ENCODE results near the gene SMYD3. TPM values are rescaled to one million over a fixed set of nuclear protein-coding genes. Genes with fewer than 3 reads are reported as not detected.

SMYD3 gene
- total and polyA plus RNA-seq, 2 of the 13 experiments (the other 11 are each of a cell fraction or from before 2014, with no cell fraction given), result 27.7 to 35.8 TPM

DNA sequence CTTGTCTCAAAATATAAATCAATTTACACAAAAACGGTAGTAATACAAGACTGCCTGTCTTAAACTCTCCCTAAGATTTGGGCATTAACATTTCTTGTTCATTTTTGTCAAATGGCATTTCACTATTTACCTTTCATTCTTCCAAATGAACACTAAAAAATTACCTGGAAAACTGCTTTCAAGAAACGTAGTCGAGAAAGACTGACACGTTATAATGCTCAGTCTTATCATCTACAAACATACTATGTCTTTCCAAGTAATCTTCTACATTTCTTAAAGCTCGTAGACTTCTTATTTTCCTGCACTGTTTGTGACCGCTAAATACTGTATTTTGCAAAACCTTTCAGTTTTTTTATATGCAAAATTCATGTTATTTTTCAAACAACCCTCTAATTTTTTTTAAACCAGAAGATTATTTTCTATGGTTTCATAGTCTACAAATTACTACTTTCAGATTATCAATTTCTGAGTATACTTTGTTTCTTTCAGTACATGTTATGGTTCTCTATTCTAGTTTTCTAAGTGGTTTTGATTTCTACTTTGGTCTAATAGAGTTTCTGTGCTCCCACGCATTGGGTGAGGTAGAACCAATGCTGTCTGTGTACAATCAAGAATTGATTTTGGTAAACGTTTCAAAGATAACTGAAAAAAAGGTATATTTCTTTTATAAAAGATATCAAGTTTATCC lies 336.4 kb downstream of the SMYD3 start:
- H3K9ac ChIP-seq (ENCODE audit: insufficient read depth, low read depth, low read length), result no peak overlapping the region
- H3K4me1 ChIP-seq (ENCODE audit: insufficient read depth, low read length), result peaks cover 40% of the 10 kb centered on the region
- no peaks in the 10 kb centered on the region for H3K27me3 ChIP-seq (ENCODE audit: control insufficient read depth in 1 of 2, insufficient read depth in 2 of 2, low read length in 2 of 2)
- intact Hi-C loops (cut with micrococcal nuclease; ENCODE audit: unreplicated experiment) (no loop called here), in situ Hi-C loops (cut with HindIII; ENCODE audit: extremely low pct_ligation_motif_present, low pct_unique_long_range_greater_than_20kb) (no loop called here)
- 95% methylated on average over 8 of the region's 8 CpGs for WGBS (ENCODE audit: low lambda C conversion rate)
- no peaks in the 10 kb centered on the region for H3K9me3 ChIP-seq (ENCODE audit: low read length)
- H4K20me1 ChIP-seq (ENCODE audit: insufficient read depth, low read length), result no peaks in the 10 kb centered on the region; the same call in 1 of the 2 replicates
- H3K27ac ChIP-seq (ENCODE audit: extremely low read length, insufficient read depth, low read length), result no peak overlapping the region
- no peak overlapping the region for H2AFZ ChIP-seq (ENCODE audit: low read length)
- no peak overlapping the region for H3K4me2 ChIP-seq (ENCODE audit: low read depth, low read length)
- BruUV-seq (replicated peaks), result no TSS peak
- H3K36me3 ChIP-seq (replicated peaks in 1 of 2; ENCODE audit: control insufficient read depth in 1 of 2, insufficient read depth in 2 of 2, low read length in 2 of 2), result no peaks in the 10 kb centered on the region
- FAIRE-seq, result no peak
- no peaks in the 10 kb centered on the region for H3K79me2 ChIP-seq (ENCODE audit: insufficient read depth, low read length)
- CTCF ChIA-PET (ENCODE audit: low intra/inter-chr PET ratio, low total read pairs), result no interaction called here
- no peak for TF ChIP-seq KAT2B (IDR thresholded peaks at IDR 0.05; ENCODE audit: borderline replicate concordance, low read depth, low read length)
- TF ChIP-seq ZNF10 (CRISPR knock-in tag; IDR thresholded peaks at IDR 0.05; ENCODE audit: borderline replicate concordance, low read depth), result no peak
- TF ChIP-seq BRF2 (CRISPR knock-in tag; IDR thresholded peaks at IDR 0.05), result no peak
- TF ChIP-seq ZFP1 (CRISPR knock-in tag; IDR thresholded peaks at IDR 0.05), result no peak
- no peak overlapping the region for H3K4me3 ChIP-seq (replicated peaks in 1 of 3; ENCODE audit: insufficient read depth in 1 of 3, low read depth in 2 of 3, low read length in 3 of 3)
- no peak for ATAC-seq
- POLR2A ChIA-PET, result no interaction called here
- DNase-seq (ENCODE audit: low spot score), result no peak

DNA sequence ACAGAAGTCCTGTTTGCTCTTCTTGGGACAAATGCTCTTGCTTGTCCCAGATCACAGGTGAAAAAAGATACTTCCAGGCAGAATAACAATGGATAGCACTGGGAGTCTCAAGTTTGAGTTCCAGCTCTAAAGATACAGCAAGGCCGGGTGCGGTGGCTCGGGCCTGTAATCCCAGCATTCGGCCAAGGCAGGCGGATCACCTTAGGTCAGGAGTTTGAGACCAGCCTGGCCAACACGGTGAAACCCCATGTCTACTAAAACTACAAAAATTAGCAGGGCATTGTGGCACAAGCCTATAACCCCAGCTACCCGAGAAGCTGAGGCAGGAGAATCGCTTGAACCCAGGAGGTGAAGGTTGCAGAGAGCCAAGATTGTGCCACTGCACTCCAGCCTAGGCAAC lies 337.6 kb downstream of the SMYD3 start:
- Histone ChIP-seq H2AFZ (ENCODE audit: low read length) (no peak overlapping the region), H3K9ac (ENCODE audit: insufficient read depth, low read depth, low read length) (no peak overlapping the region), H3K27me3 (ENCODE audit: control insufficient read depth in 1 of 2, insufficient read depth in 2 of 2, low read length in 2 of 2) (no peaks in the 10 kb centered on the region), H3K79me2 (ENCODE audit: insufficient read depth, low read length) (no peaks in the 10 kb centered on the region), H3K36me3 (replicated peaks in 1 of 2; ENCODE audit: control insufficient read depth in 1 of 2, insufficient read depth in 2 of 2, low read length in 2 of 2) (no peaks in the 10 kb centered on the region), H3K4me3 (replicated peaks in 1 of 3; ENCODE audit: insufficient read depth in 1 of 3, low read depth in 2 of 3, low read length in 3 of 3) (no peak overlapping the region), H3K27ac (ENCODE audit: extremely low read length, insufficient read depth, low read length) (no peak overlapping the region), H3K4me2 (ENCODE audit: low read depth, low read length) (no peak overlapping the region), H3K9me3 (ENCODE audit: low read length) (no peaks in the 10 kb centered on the region), H4K20me1 (ENCODE audit: insufficient read depth, low read length) (no peaks in the 10 kb centered on the region; the same call in 1 of the 2 replicates), H3K4me1 (ENCODE audit: insufficient read depth, low read length) (peaks cover 31% of the 10 kb centered on the region)
- in situ Hi-C loops (cut with HindIII; ENCODE audit: extremely low pct_ligation_motif_present, low pct_unique_long_range_greater_than_20kb) (no loop called here), intact Hi-C loops (cut with micrococcal nuclease; ENCODE audit: unreplicated experiment) (no loop called here)
- CTCF ChIA-PET (ENCODE audit: low intra/inter-chr PET ratio, low total read pairs), result no interaction called here
- POLR2A ChIA-PET, result interaction anchor here (0.5 kb wide), 1 partner anchor 45 kb away, joined by 3 read pairs; no protein-coding TSS in a partner anchor
- FAIRE-seq, result no peak
- DNase-seq (ENCODE audit: low spot score), result no peak
- no TSS peak for BruUV-seq (replicated peaks)
- no peak for ATAC-seq
- WGBS (ENCODE audit: low lambda C conversion rate), result 95% methylated on average over 8 of the region's 8 CpGs
- TF ChIP-seq SALL1 (CRISPR knock-in tag; IDR thresholded peaks at IDR 0.05), result no peak
- TF ChIP-seq REPIN1 (CRISPR knock-in tag; IDR thresholded peaks at IDR 0.05; ENCODE audit: borderline replicate concordance, low read depth), result no peak
- TF ChIP-seq PAF1 (CRISPR knock-in tag; IDR thresholded peaks at IDR 0.05), result no peak
- TF ChIP-seq ZC3H4 (CRISPR knock-in tag; IDR thresholded peaks at IDR 0.05; ENCODE audit: borderline replicate concordance), result no peak
- TF ChIP-seq, protein P1, sequence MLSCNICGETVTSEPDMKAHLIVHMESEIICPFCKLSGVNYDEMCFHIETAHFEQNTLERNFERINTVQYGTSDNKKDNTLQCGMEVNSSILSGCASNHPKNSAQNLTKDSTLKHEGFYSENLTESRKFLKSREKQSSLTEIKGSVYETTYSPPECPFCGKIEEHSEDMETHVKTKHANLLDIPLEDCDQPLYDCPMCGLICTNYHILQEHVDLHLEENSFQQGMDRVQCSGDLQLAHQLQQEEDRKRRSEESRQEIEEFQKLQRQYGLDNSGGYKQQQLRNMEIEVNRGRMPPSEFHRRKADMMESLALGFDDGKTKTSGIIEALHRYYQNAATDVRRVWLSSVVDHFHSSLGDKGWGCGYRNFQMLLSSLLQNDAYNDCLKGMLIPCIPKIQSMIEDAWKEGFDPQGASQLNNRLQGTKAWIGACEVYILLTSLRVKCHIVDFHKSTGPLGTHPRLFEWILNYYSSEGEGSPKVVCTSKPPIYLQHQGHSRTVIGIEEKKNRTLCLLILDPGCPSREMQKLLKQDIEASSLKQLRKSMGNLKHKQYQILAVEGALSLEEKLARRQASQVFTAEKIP (CRISPR knock-in tag; IDR thresholded peaks at IDR 0.05; ENCODE audit: borderline replicate concordance), result no peak
- no peak for TF ChIP-seq ZNF33A (CRISPR knock-in tag; IDR thresholded peaks at IDR 0.05; ENCODE audit: borderline replicate concordance)
- TF ChIP-seq AGO2 (optimal IDR thresholded peaks at IDR 0.05; ENCODE audit: low read depth, low read length), result no peak
- no peak for TF ChIP-seq MLXIP (CRISPR knock-in tag; IDR thresholded peaks at IDR 0.05; ENCODE audit: borderline replicate concordance)
